K562 (cell line): ENCODE data around the gene POLR1A. TPM values are rescaled to one million over a fixed set of nuclear protein-coding genes. Genes with fewer than 3 reads are reported as not detected.

Source experiments
- BRD9 ChIP-seq: fragments of 450-650 bp; IDR thresholded peaks from 2 replicates; pipeline ENCODE4 v1.6.1; 2018; ENCODE audit warnings: low read depth; ENCODE audit not compliant: partially characterized antibody
- CBFB ChIP-seq: sonication (generic); formaldehyde crosslinking; IDR thresholded peaks from 2 replicates; pipeline ENCODE4 v1.4.0; 2020; ENCODE audit warnings: mild to moderate bottlenecking, missing genetic modification reagents
- HEY1 ChIP-seq: fragments of 250-450 bp; sonication (Bioruptor Pico); IDR thresholded peaks from 2 replicates; pipeline ENCODE4 v1.5.0; 2020; ENCODE audit warnings: mild to moderate bottlenecking, moderate library complexity, borderline replicate concordance
- MYC ChIP-seq, 2 experiments: fragments of 250-450 bp in 1 of 2; sonication (Bioruptor Pico) in 1 of 2; IDR thresholded peaks; 2 replicates each; pipeline versions ENCODE4 v1.5.1 to v1.6.1; 2012 to 2021; ENCODE audit warnings: low read depth in 2 of 2, borderline replicate concordance in 1 of 2, improper control_type of control experiment in 1 of 2, low read length in 1 of 2, mild to moderate bottlenecking in 1 of 2, moderate library complexity in 1 of 2
- NFIC ChIP-seq: fragments of 450-650 bp; IDR thresholded peaks from 2 replicates; pipeline ENCODE4 v1.6.1; 2017; ENCODE audit warnings: mild to moderate bottlenecking, inconsistent platforms
- POLR2AphosphoS2 ChIP-seq: IDR thresholded peaks from 2 replicates; pipeline ENCODE4 v1.6.1; 2012; ENCODE audit warnings: low read length, improper control_type of control experiment
- ZBTB40 ChIP-seq, 2 experiments: fragments of 450-650 bp in 1 of 2; sonication (generic) in 1 of 2; formaldehyde crosslinking in 1 of 2; IDR thresholded peaks; 2 replicates each; pipeline versions ENCODE4 v1.7.1 to v1.9.0; 2016 to 2022; ENCODE audit warnings: inconsistent platforms in 1 of 2, mild to moderate bottlenecking in 1 of 2, missing genetic modification reagents in 1 of 2
- ZNF3 ChIP-seq: fragments of 250-450 bp; sonication (Bioruptor Pico); IDR thresholded peaks from 2 replicates; pipeline ENCODE4 v1.5.0; 2021; ENCODE audit warnings: mild to moderate bottlenecking, moderate library complexity
- ZNF780A ChIP-seq: fragments of 250-450 bp; sonication (Bioruptor Pico); IDR thresholded peaks from 2 replicates; pipeline ENCODE4 v1.5.0; 2021; ENCODE audit warnings: mild to moderate bottlenecking
- polyA plus RNA-seq, 8 experiments: library from polyadenylated mRNA; depleted of rRNA in 4 of 8; stranded (reverse) in 5 of 8; unstranded in 3 of 8; fragments of >200 nt; fragmentation: Nextera tagmentation in 2 of 8; fragmentation: Illumina TruSeq in 1 of 8; extraction: Ambion mirVana in 2 of 8; extraction: Trizol in 1 of 8; gene quantifications; 2 replicates each; pipeline versions ENCODE4 v1.2.1 to v1.2.3, GENCODE V29; 2011 to 2014; ENCODE audit warnings: inconsistent platforms in 1 of 8, missing spikeins in 1 of 8
- total RNA-seq, 7 experiments: library from RNA; depleted of rRNA in 6 of 7; stranded (reverse); fragments of >200 nt in 6 of 7; fragmentation: Illumina TruSeq in 2 of 7; extraction: Trizol in 2 of 7; gene quantifications; 2 replicates each; pipeline versions ENCODE4 v1.2.1 to v1.2.3, GENCODE V29; 2011 to 2021; ENCODE audit warnings: low replicate concordance in 1 of 7
- TF ChIP-seq, protein P1 (sequence below): IDR thresholded peaks from 2 replicates; pipeline ENCODE4 v1.6.1; 2014; ENCODE audit warnings: antibody characterized with exemption
- TF ChIP-seq, protein P2 (sequence below): IDR thresholded peaks from 2 replicates; pipeline ENCODE4 v1.6.1; 2016; ENCODE audit warnings: missing genetic modification characterization, missing compliant biosample characterization
- TF ChIP-seq, protein P3 (sequence below): fragments of 450-650 bp; formaldehyde crosslinking; IDR thresholded peaks from 2 replicates; pipeline ENCODE4 v1.4.0; 2020; ENCODE audit warnings: mild to moderate bottlenecking, moderate library complexity

Gene POLR1A
- total and polyA plus RNA-seq, 9 of the 15 experiments (the other 6 are each of a cell fraction or from before 2014, with no cell fraction given) = 3.0 to 72.1 (median 21.8) TPM

DNA sequence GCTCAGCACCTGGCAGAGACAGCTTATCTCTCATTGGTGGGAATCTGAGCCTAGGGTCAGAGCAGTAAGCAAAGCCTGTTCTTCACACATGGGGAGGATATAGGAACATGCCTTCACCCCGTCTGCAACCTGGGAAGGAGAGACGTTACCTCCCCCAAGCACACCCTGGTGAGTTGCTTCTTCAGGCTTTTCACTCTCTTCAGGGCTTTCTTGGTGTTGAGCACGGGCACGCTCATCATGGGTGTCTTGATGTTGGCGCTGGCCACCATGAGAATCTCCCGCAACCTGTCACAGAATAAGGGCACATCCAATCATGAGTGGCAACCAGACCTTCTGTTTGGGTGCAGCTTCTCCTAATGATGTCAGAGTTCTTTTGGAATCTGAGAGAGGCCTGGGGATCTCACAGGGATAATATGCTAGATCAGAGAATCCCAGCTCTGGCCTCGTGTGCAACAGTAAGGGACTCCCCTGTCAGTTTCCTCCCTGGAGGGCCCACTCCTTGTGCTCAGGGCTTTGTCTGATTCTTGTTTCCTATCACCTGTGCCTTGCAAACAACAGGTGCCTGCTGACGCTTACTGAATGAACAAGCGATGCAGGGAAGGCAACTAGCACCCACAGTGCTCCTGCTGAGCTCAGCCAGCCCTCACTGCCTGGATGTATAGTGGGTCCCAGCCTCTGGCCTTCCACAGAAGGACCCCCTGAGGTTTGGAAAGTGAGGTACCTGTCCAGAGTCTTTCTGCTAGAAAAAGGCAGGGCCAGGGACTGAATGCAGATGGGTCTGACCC is 66.3 kb downstream of the POLR1A start (continued):
- TF ChIP-seq ZBTB40 (IDR thresholded peaks at IDR 0.05) (no peak), ZBTB40 (CRISPR knock-in tag; IDR thresholded peaks at IDR 0.05) (no peak), MYC (IDR thresholded peaks at IDR 0.05; ENCODE audit: low read depth, low read length) (no peak), MYC (CRISPR knock-in tag; IDR thresholded peaks at IDR 0.05; ENCODE audit: borderline replicate concordance, low read depth) (no peak), ZNF780A (CRISPR knock-in tag) (no peak), ZNF3 (CRISPR knock-in tag) (no peak), CBFB (CRISPR knock-in tag) (no peak), NFIC (no peak), BRD9 (no peak), POLR2AphosphoS2 (no peak), HEY1 (CRISPR knock-in tag) (no peak)
- TF ChIP-seq, protein P1, sequence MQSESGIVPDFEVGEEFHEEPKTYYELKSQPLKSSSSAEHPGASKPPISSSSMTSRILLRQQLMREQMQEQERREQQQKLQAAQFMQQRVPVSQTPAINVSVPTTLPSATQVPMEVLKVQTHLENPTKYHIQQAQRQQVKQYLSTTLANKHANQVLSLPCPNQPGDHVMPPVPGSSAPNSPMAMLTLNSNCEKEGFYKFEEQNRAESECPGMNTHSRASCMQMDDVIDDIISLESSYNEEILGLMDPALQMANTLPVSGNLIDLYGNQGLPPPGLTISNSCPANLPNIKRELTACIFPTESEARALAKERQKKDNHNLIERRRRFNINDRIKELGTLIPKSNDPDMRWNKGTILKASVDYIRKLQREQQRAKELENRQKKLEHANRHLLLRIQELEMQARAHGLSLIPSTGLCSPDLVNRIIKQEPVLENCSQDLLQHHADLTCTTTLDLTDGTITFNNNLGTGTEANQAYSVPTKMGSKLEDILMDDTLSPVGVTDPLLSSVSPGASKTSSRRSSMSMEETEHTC = no peak
- TF ChIP-seq, protein P2, sequence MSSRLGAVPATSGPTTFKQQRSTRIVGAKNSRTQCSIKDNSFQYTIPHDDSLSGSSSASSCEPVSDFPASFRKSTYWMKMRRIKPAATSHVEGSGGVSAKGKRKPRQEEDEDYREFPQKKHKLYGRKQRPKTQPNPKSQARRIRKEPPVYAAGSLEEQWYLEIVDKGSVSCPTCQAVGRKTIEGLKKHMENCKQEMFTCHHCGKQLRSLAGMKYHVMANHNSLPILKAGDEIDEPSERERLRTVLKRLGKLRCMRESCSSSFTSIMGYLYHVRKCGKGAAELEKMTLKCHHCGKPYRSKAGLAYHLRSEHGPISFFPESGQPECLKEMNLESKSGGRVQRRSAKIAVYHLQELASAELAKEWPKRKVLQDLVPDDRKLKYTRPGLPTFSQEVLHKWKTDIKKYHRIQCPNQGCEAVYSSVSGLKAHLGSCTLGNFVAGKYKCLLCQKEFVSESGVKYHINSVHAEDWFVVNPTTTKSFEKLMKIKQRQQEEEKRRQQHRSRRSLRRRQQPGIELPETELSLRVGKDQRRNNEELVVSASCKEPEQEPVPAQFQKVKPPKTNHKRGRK = no peak
- TF ChIP-seq, protein P3, sequence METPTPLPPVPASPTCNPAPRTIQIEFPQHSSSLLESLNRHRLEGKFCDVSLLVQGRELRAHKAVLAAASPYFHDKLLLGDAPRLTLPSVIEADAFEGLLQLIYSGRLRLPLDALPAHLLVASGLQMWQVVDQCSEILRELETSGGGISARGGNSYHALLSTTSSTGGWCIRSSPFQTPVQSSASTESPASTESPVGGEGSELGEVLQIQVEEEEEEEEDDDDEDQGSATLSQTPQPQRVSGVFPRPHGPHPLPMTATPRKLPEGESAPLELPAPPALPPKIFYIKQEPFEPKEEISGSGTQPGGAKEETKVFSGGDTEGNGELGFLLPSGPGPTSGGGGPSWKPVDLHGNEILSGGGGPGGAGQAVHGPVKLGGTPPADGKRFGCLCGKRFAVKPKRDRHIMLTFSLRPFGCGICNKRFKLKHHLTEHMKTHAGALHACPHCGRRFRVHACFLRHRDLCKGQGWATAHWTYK (CRISPR knock-in tag) = no peak
